ENCODE measurements around the gene CENPO. TPM values are rescaled to one million over a fixed set of nuclear protein-coding genes. Genes with fewer than 3 reads are reported as not detected.

CENPO gene
- total RNA-seq, 1 experiment from 2014 or later, result 54.8 TPM

DNA sequence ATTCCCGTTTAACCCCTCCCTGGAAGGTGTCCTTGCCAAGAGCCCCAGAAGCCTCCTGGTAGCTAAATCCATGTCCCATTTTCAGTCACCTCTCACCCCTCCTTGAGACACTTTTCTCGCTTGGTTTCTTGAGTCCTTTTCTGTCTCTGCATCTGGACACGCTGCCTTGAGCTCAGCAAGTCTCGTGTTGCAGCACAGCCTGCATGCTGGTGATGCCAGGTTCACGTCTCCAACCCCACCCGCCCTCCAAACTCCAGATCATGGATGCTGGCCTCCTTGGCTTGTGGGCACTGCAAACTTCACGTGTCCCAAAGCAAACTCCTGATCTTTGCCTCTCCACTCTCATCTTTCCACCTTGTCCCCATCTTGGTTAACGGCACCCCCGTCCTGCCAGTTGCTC lies 39.3 kb downstream of the CENPO start:
- CTCF ChIA-PET, result no interaction called here
- H3K9me3 Mint-ChIP-seq (ENCODE audit: unreplicated experiment), result no peaks in the 10 kb centered on the region

DNA sequence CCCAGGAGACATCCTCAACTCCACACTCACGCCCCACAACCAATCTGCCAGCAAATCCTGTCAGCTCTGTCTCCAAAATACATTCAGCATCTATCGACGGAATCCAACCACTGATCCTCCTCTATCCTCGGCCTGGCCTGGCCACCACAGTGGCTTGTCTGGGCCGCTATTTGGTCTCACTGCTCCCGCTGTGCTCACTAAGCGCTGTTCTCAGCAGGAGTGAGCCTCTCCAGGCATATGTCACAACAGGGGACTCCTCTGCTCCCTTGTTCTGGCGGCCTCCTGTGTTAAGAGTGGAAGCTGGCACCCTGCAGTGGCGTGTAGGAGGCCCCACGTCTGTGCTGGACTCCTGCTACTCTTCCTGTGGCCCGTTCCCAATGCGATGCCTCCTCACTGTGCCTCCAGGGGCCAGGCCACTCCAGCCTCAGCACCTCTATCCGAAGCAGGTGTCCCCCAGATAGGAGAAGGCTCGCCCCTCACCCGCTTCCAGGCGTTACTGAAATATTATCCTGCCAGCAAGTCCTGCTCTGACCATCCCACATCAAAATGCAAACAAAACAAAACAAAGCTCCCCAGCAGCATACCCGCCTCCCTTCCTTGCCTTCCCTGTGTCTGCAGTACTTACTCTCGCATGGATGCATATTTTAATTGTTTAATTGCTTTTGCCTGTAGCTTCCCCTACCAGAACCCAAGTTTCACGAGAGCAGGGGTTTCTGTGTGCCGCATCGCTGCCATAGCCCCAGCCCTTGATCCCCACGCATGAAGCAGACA lies 39.9 kb downstream of the CENPO start:
- H3K9me3 Mint-ChIP-seq (ENCODE audit: unreplicated experiment), result no peaks in the 10 kb centered on the region
- ChIA-PET POLR2A (no interaction called here), CTCF (no interaction called here)
- Histone ChIP-seq H3K4me1 (no peaks in the 10 kb centered on the region), H3K27me3 (replicated peaks; ENCODE audit: control insufficient read depth, insufficient read depth, low read length) (no peaks in the 10 kb centered on the region), H3K36me3 (ENCODE audit: control insufficient read depth, insufficient read depth, low read length) (no peaks in the 10 kb centered on the region), H3K9me3 (no peaks in the 10 kb centered on the region), H3K4me3 (ENCODE audit: low read depth, low read length) (no peak overlapping the region)
- BruUV-seq (replicated peaks), result no TSS peak
- H3K27ac Mint-ChIP-seq (ENCODE audit: unreplicated experiment), result peak overlapping the region; percentile 1
- intact Hi-C loops (cut with micrococcal nuclease; ENCODE audit: unreplicated experiment), result no loop called here
- H3K36me3 Mint-ChIP-seq (ENCODE audit: insufficient read depth, unreplicated experiment), result peaks cover 33% of the 10 kb centered on the region
- H3K27me3 Mint-ChIP-seq (ENCODE audit: insufficient read depth, unreplicated experiment), result no peaks in the 10 kb centered on the region
- DNase-seq, result no peak
- H3K4me1 Mint-ChIP-seq (ENCODE audit: low read depth, unreplicated experiment), result no peaks in the 10 kb centered on the region
- TF ChIP-seq, protein P1, sequence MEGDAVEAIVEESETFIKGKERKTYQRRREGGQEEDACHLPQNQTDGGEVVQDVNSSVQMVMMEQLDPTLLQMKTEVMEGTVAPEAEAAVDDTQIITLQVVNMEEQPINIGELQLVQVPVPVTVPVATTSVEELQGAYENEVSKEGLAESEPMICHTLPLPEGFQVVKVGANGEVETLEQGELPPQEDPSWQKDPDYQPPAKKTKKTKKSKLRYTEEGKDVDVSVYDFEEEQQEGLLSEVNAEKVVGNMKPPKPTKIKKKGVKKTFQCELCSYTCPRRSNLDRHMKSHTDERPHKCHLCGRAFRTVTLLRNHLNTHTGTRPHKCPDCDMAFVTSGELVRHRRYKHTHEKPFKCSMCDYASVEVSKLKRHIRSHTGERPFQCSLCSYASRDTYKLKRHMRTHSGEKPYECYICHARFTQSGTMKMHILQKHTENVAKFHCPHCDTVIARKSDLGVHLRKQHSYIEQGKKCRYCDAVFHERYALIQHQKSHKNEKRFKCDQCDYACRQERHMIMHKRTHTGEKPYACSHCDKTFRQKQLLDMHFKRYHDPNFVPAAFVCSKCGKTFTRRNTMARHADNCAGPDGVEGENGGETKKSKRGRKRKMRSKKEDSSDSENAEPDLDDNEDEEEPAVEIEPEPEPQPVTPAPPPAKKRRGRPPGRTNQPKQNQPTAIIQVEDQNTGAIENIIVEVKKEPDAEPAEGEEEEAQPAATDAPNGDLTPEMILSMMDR (IDR thresholded peaks at IDR 0.05; ENCODE audit: insufficient read depth in 1 of 2, low read depth in 1 of 2, low read length in 1 of 2, severe bottlenecking in 1 of 2, unreplicated experiment in 1 of 2), result no peak
- H3K4me3 Mint-ChIP-seq (ENCODE audit: unreplicated experiment), result no peak overlapping the region

More for the DNA sequence above, 39.3 kb downstream of the CENPO start:
- Histone ChIP-seq H3K9me3 (no peaks in the 10 kb centered on the region), H3K27me3 (replicated peaks; ENCODE audit: control insufficient read depth, insufficient read depth, low read length) (no peaks in the 10 kb centered on the region), H3K4me1 (no peaks in the 10 kb centered on the region), H3K36me3 (ENCODE audit: control insufficient read depth, insufficient read depth, low read length) (no peaks in the 10 kb centered on the region), H3K4me3 (ENCODE audit: low read depth, low read length) (no peak overlapping the region)
- Mint-ChIP-seq H3K4me1 (ENCODE audit: low read depth, unreplicated experiment) (peaks cover 6% of the 10 kb centered on the region), H3K27ac (ENCODE audit: unreplicated experiment) (peak overlapping the region; percentile 1), H3K27me3 (ENCODE audit: insufficient read depth, unreplicated experiment) (no peaks in the 10 kb centered on the region), H3K4me3 (ENCODE audit: unreplicated experiment) (no peak overlapping the region), H3K36me3 (ENCODE audit: insufficient read depth, unreplicated experiment) (peaks cover 39% of the 10 kb centered on the region)
- POLR2A ChIA-PET, result no interaction called here
- TF ChIP-seq, protein P1 (IDR thresholded peaks at IDR 0.05; ENCODE audit: insufficient read depth in 1 of 2, low read depth in 1 of 2, low read length in 1 of 2, severe bottlenecking in 1 of 2, unreplicated experiment in 1 of 2), result no peak
- no peak for DNase-seq
- BruUV-seq (replicated peaks), result no TSS peak
- intact Hi-C loops (cut with micrococcal nuclease; ENCODE audit: unreplicated experiment), result no loop called here

DNA sequence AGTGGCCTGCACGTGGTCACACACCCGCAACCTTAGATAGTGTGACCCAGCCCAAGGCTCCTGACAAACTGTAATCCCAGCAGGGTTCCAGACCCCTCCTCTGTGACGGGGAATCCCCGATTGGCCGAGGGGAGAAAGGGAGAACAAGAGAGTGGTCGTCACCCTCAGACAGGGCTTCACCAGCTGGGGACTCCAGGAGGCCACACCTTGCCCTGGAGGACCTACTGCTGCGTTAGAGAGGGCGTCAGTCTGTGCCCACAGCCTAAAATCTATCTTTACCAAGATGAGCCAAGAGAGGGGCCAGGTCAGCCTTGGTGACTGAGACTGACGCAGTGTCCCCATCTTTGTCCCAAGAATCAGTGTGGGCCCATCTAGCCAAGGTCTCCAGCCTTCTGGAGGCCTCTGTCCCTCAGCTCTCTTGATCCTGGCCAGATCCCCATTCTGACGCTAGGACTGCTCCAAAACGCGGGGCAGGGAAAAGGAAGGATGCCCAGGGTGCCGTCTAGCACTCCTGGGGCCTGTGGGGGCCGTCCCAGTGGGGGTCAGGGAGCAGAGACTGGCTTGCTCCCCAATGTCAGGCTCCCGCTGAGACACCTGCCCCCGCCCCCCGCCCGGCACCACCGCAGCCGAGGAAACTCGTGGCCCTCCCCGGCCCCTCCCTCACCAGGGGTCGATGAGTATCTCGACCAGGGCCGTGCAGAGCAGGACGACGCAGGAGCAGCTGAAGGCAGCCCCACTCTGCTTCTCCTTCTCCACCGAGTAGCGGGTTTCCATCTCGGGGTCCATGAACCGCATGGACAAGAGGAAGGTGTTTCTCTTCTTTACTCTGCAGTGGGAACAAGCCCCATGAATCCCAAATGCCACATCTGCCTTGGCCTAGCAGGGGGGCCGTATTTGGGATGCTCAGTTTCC lies 40.9 kb downstream of the CENPO start:
- intact Hi-C loops (cut with micrococcal nuclease; ENCODE audit: unreplicated experiment), result no loop called here
- BruUV-seq (replicated peaks), result no TSS peak
- H3K36me3 ChIP-seq (ENCODE audit: control insufficient read depth, insufficient read depth, low read length), result no peaks in the 10 kb centered on the region
- no peak for DNase-seq
- POLR2A ChIA-PET, result no interaction called here
- H3K4me3 ChIP-seq (ENCODE audit: low read depth, low read length), result no peak overlapping the region
- no peaks in the 10 kb centered on the region for H3K4me1 ChIP-seq
- no peaks in the 10 kb centered on the region for H3K27me3 Mint-ChIP-seq (ENCODE audit: insufficient read depth, unreplicated experiment)
- H3K27ac Mint-ChIP-seq (ENCODE audit: unreplicated experiment), result no peak overlapping the region
- peaks cover 25% of the 10 kb centered on the region for H3K36me3 Mint-ChIP-seq (ENCODE audit: insufficient read depth, unreplicated experiment)
- H3K27me3 ChIP-seq (replicated peaks; ENCODE audit: control insufficient read depth, insufficient read depth, low read length), result no peaks in the 10 kb centered on the region
- H3K9me3 Mint-ChIP-seq (ENCODE audit: unreplicated experiment), result no peaks in the 10 kb centered on the region
- CTCF ChIA-PET, result no interaction called here
- H3K9me3 ChIP-seq, result no peaks in the 10 kb centered on the region
- H3K4me1 Mint-ChIP-seq (ENCODE audit: low read depth, unreplicated experiment), result no peaks in the 10 kb centered on the region
- no peak overlapping the region for H3K4me3 Mint-ChIP-seq (ENCODE audit: unreplicated experiment)
- TF ChIP-seq, protein P1 (IDR thresholded peaks at IDR 0.05; ENCODE audit: insufficient read depth in 1 of 2, low read depth in 1 of 2, low read length in 1 of 2, severe bottlenecking in 1 of 2, unreplicated experiment in 1 of 2), result no peak

Data from Caco-2 (cell line).